GM18517 (cell line): ENCODE data around the gene PYGM.

Experiments used
- ATAC-seq: cut with Tn5 transposase; IDR thresholded peaks from one replicate; pipeline ENCODE4 v1.9.1; 2021; ENCODE audit warnings: mild to moderate bottlenecking, moderate library complexity; ENCODE audit not compliant: unreplicated experiment

The PYGM gene

GRCh38 chr11:64759722-64760719 lies at the start of gene PYGM:
Gene PYGM (minus strand): TSS chr11:64759974. CDS start chr11:64759898, 76 bp downstream.
- no peak for ATAC-seq

- ATAC-seq, result no peak
These were observed 45.7 kb upstream of the PYGM start for GRCh38 chr11:64805481-64805880.

- no peak for ATAC-seq
These were observed 44.8 kb upstream of the PYGM start for GRCh38 chr11:64804346-64805210.

- ATAC-seq, result no peak
These were observed 44.1 kb upstream of the PYGM start for GRCh38 chr11:64803846-64804345.

- peak; percentile 49 for ATAC-seq
These were observed 43.5 kb upstream of the PYGM start, which contains the start of gene MAP4K2 for GRCh38 chr11:64803158-64803845. Gene MAP4K2 (minus strand): TSS chr11:64803214. CDS start chr11:64803149, 65 bp downstream.

GRCh38 chr11:64802370-64803157 lies 42.8 kb upstream of the PYGM start:
- ATAC-seq, result peak; percentile 16

- ATAC-seq, result no peak
These were observed 42.0 kb upstream of the PYGM start for GRCh38 chr11:64801561-64802369.

GRCh38 chr11:64801158-64801464 lies 41.3 kb upstream of the PYGM start:
- no peak for ATAC-seq

GRCh38 chr11:64800303-64801157 lies 40.8 kb upstream of the PYGM start:
- no peak for ATAC-seq

GRCh38 chr11:64799623-64800302 lies 40.0 kb upstream of the PYGM start:
- no peak for ATAC-seq

GRCh38 chr11:64799256-64799622 lies 39.5 kb upstream of the PYGM start:
- no peak for ATAC-seq

- ATAC-seq, result no peak
These were observed 37.2 kb upstream of the PYGM start for GRCh38 chr11:64796757-64797541.

GRCh38 chr11:64796047-64796756 lies 36.4 kb upstream of the PYGM start:
- ATAC-seq, result no peak

GRCh38 chr11:64794526-64794925 lies 34.8 kb upstream of the PYGM start:
- no peak for ATAC-seq

- no peak for ATAC-seq
These were observed 33.7 kb upstream of the PYGM start for GRCh38 chr11:64793271-64794160.
